HEK293T (cell line): Measurements from ENCODE around the gene TMEM190.
"Not testable (repeated sequence)": the region's sequence is repeated elsewhere in the genome, so short reads cannot be mapped to it uniquely, and the experiment has no call there.

Experiments
- CTCF ChIA-PET: fragments of 350-600 bp; formaldehyde crosslinking; extraction: SDS; loops from one replicate; lab custom pipeline; 2021; ENCODE audit warnings: antibody characterized with exemption, inconsistent platforms; lab: Yijun Ruan, JAX
- POLR2A ChIA-PET: fragments of 350-600 bp; formaldehyde crosslinking; extraction: SDS; loops from one replicate; lab custom pipeline; 2020; ENCODE audit warnings: antibody characterized with exemption, inconsistent platforms; lab: Yijun Ruan, JAX
- DNase-seq: peaks from one replicate; pipeline ENCODE4 v3.0.0; 2012; ENCODE audit warnings: mixed read lengths; ENCODE audit errors: extremely low spot score
- ARNT ChIP-seq: fragments of 450-650 bp; IDR thresholded peaks from 2 replicates; pipeline ENCODE4 v1.6.1; 2017; ENCODE audit warnings: mild to moderate bottlenecking
- BHLHE40 ChIP-seq: fragments of 450-650 bp; IDR thresholded peaks from 2 replicates; pipeline ENCODE4 v1.6.1; 2016; ENCODE audit warnings: mild to moderate bottlenecking, moderate library complexity, borderline replicate concordance
- CTBP1 ChIP-seq: fragments of 450-650 bp; IDR thresholded peaks from 2 replicates; pipeline ENCODE4 v1.6.1; 2016; ENCODE audit warnings: borderline replicate concordance
- ELF4 ChIP-seq: fragments of 450-650 bp; IDR thresholded peaks from 2 replicates; pipeline ENCODE4 v1.6.1; 2017; ENCODE audit warnings: antibody characterized with exemption
- FOXA1 ChIP-seq: fragments of 450-650 bp; IDR thresholded peaks from 2 replicates; pipeline ENCODE4 v1.6.1; 2016; ENCODE audit warnings: mild to moderate bottlenecking
- FOXK2 ChIP-seq: fragments of 450-650 bp; IDR thresholded peaks from 2 replicates; pipeline ENCODE4 v1.6.1; 2016; ENCODE audit warnings: mild to moderate bottlenecking
- FOXM1 ChIP-seq: fragments of 450-650 bp; IDR thresholded peaks from 2 replicates; pipeline ENCODE4 v1.6.1; 2017; ENCODE audit warnings: mild to moderate bottlenecking, borderline replicate concordance
- HDGF ChIP-seq: fragments of 450-650 bp; IDR thresholded peaks from 2 replicates; pipeline ENCODE4 v1.6.1; 2017; ENCODE audit warnings: antibody characterized with exemption, borderline replicate concordance
- L3MBTL2 ChIP-seq: fragments of 450-650 bp; conservative IDR thresholded peaks from 2 replicates; pipeline ENCODE4 v1.6.1; 2016; ENCODE audit warnings: mild to moderate bottlenecking
- LEF1 ChIP-seq: fragments of 450-650 bp; IDR thresholded peaks from 2 replicates; pipeline ENCODE4 v1.6.1; 2017; ENCODE audit warnings: mild to moderate bottlenecking, borderline replicate concordance
- NFRKB ChIP-seq: fragments of 450-650 bp; IDR thresholded peaks from 2 replicates; pipeline ENCODE4 v1.6.1; 2016; ENCODE audit warnings: mild to moderate bottlenecking, moderate library complexity
- PKNOX1 ChIP-seq: fragments of 450-650 bp; IDR thresholded peaks from 2 replicates; pipeline ENCODE4 v1.6.1; 2016
- SP1 ChIP-seq: fragments of 450-650 bp; IDR thresholded peaks from 2 replicates; pipeline ENCODE4 v1.6.1; 2017
- SUZ12 ChIP-seq: fragments of 450-650 bp; IDR thresholded peaks from 2 replicates; pipeline ENCODE4 v1.6.1; 2016; ENCODE audit warnings: mild to moderate bottlenecking
- TARDBP ChIP-seq: fragments of 450-650 bp; IDR thresholded peaks from 2 replicates; pipeline ENCODE4 v1.6.1; 2016
- ZNF384 ChIP-seq: fragments of 450-650 bp; IDR thresholded peaks from 2 replicates; pipeline ENCODE4 v1.6.1; 2016

The TMEM190 gene

GRCh38 chr19:55418185-55418584, 41.6 kb downstream of the TMEM190 start:
- peak; percentile 74 for DNase-seq
- ChIA-PET POLR2A (interaction anchor here (0.7 to 1.0 kb wide), 2 partner anchors 138 to 159 kb away, joined by 3 read pairs; partner anchors contain the start of gene PPP6R1), CTCF (interaction anchor here (0.6 to 1.6 kb wide), 4 partner anchors 9 to 236 kb away, joined by 3 to 5 read pairs (median 4); no protein-coding TSS in a partner anchor)
- TF ChIP-seq SUZ12 (no peak), TARDBP (no peak), L3MBTL2 (peak; percentile 91)

GRCh38 chr19:55419103-55419502, 42.5 kb downstream of the TMEM190 start:
- TF ChIP-seq L3MBTL2 (no peak), FOXM1 (no peak), ARNT (no peak), FOXK2 (no peak), PKNOX1 (no peak), FOXA1 (no peak), ZNF384 (no peak), NFRKB (no peak), CTBP1 (no peak), HDGF (no peak), ELF4 (no peak), SUZ12 (no peak), BHLHE40 (no peak), LEF1 (no peak)
- no peak for DNase-seq
- POLR2A ChIA-PET, result interaction anchor here (2.2 kb wide), 1 partner anchor 12 kb away, joined by 6 read pairs; the partner anchor contains the start of gene UBE2S
- CTCF ChIA-PET, result interaction anchor here (0.7 kb wide), 1 partner anchor 122 kb away, joined by 3 read pairs; no protein-coding TSS in a partner anchor

GRCh38 chr19:55419624-55420236, 43.1 kb downstream of the TMEM190 start:
- POLR2A ChIA-PET, result interaction anchor here (2.2 kb wide), 1 partner anchor 12 kb away, joined by 6 read pairs; the partner anchor contains the start of gene UBE2S

GRCh38 chr19:55421281-55421680, 44.7 kb downstream of the TMEM190 start:
- POLR2A ChIA-PET, result interaction anchor here (2.2 kb wide), 1 partner anchor 14 kb away, joined by 6 read pairs; the partner anchor contains the start of gene UBE2S

More at GRCh38 chr19:55419624-55420236, 43.1 kb downstream of the TMEM190 start:
- CTCF ChIA-PET, result interaction anchor here (0.6 kb wide), 1 partner anchor 132 kb away, joined by 3 read pairs; no protein-coding TSS in a partner anchor
- no peak for TF ChIP-seq PKNOX1
- TF ChIP-seq NFRKB, result no peak
- no peak for TF ChIP-seq ZNF384
- TF ChIP-seq FOXM1, result no peak
- no peak for TF ChIP-seq L3MBTL2
- no peak for TF ChIP-seq SP1
- DNase-seq, result no peak

GRCh38 chr19:55423225-55424005, 46.8 kb downstream of the TMEM190 start:
- TF ChIP-seq ZNF384, result no peak
- no peak for TF ChIP-seq NFRKB
- TF ChIP-seq TARDBP, result no peak
- TF ChIP-seq CTBP1, result no peak
- no peak for TF ChIP-seq PKNOX1
- TF ChIP-seq SUZ12, result no peak
- TF ChIP-seq ARNT, result no peak
- no peak for TF ChIP-seq LEF1
- TF ChIP-seq BHLHE40, result no peak
- DNase-seq, result no peak
- CTCF ChIA-PET, result interaction anchor here (0.6 kb wide), 1 partner anchor 830 kb away, joined by 3 read pairs; no protein-coding TSS in a partner anchor
- POLR2A ChIA-PET, result no interaction called here

More at GRCh38 chr19:55421281-55421680, 44.7 kb downstream of the TMEM190 start:
- CTCF ChIA-PET, DNase-seq: not testable (repeated sequence)

GRCh38 chr19:55424518-55424917, 47.9 kb downstream of the TMEM190 start:
- ChIA-PET POLR2A (interaction anchor here (1.1 kb wide), 1 partner anchor 79 kb away, joined by 3 read pairs; no protein-coding TSS in a partner anchor), CTCF (no interaction called here)

GRCh38 chr19:55426042-55426441, 49.4 kb downstream of the TMEM190 start:
- CTCF ChIA-PET, result no interaction called here
- POLR2A ChIA-PET, result no interaction called here
- TF ChIP-seq TARDBP, result no peak
- no peak for TF ChIP-seq BHLHE40
- no peak for TF ChIP-seq PKNOX1
- TF ChIP-seq ARNT, result no peak
- no peak for TF ChIP-seq NFRKB
- TF ChIP-seq SUZ12, result no peak
- no peak for TF ChIP-seq ELF4
- no peak for TF ChIP-seq ZNF384
- no peak for TF ChIP-seq FOXK2
- TF ChIP-seq L3MBTL2, result no peak
- DNase-seq, result no peak

More at GRCh38 chr19:55424518-55424917, 47.9 kb downstream of the TMEM190 start:
- no peak for DNase-seq
- no peak for TF ChIP-seq BHLHE40
- TF ChIP-seq SP1, result no peak
- no peak for TF ChIP-seq LEF1
- TF ChIP-seq HDGF, result no peak
